ENCODE measurements around the gene TMEM171. TPM values are rescaled to one million over a fixed set of nuclear protein-coding genes. Genes with fewer than 3 reads are reported as not detected.

TMEM171 gene
- total and polyA plus RNA-seq, 2 donors (not counting 1 experiment from before 2014, with no cell fraction given) = not detected

- no peaks in the 10 kb centered on the region for H3K79me2 ChIP-seq (ENCODE audit: control insufficient read depth, insufficient read depth, low read length)
- no peak overlapping the region for H3K27ac Mint-ChIP-seq
- 75% methylated on average over 1 of the region's 4 CpGs for WGBS (ENCODE audit: insufficient coverage)
- no peaks in the 10 kb centered on the region for H3K9me3 Mint-ChIP-seq (ENCODE audit: insufficient read depth)
- H4K20me1 ChIP-seq (ENCODE audit: control insufficient read depth, insufficient read depth, low read length, poor library complexity, severe bottlenecking) = no peaks in the 10 kb centered on the region
- no peak for DNase-seq
- H2AFZ ChIP-seq (ENCODE audit: insufficient read depth, low read depth, low read length, poor library complexity, severe bottlenecking) = no peak overlapping the region
- H3K27ac ChIP-seq (ENCODE audit: low read length in 2 of 2) = no peak overlapping the region
- no peak for ATAC-seq (ENCODE audit: low read depth)
- no peak overlapping the region for H3K4me2 ChIP-seq (replicated peaks; ENCODE audit: low read depth, low read length, poor library complexity, severe bottlenecking)
- H3K4me3 ChIP-seq (ENCODE audit: control extremely low read depth in 1 of 5, extremely low read depth in 1 of 5, insufficient read depth in 1 of 5, low read depth in 2 of 5, low read length in 4 of 5) = no peak overlapping the region
- no peaks in the 10 kb centered on the region for H3K36me3 ChIP-seq (replicated peaks in 1 of 2; ENCODE audit: control extremely low read depth in 1 of 2, control insufficient read depth in 1 of 2, extremely low read depth in 1 of 2, insufficient read depth in 2 of 2, low read length in 1 of 2)
- POLR2A ChIA-PET = no interaction called here
- no peaks in the 10 kb centered on the region for H3K27me3 ChIP-seq (replicated peaks in 1 of 4; ENCODE audit: control extremely low read depth in 1 of 4, control insufficient read depth in 3 of 4, insufficient read depth in 4 of 4, low read length in 3 of 4)
- CTCF ChIA-PET = no interaction called here
- no peaks in the 10 kb centered on the region for H3K4me1 Mint-ChIP-seq
- no peaks in the 10 kb centered on the region for H3K4me1 ChIP-seq (ENCODE audit: control insufficient read depth in 2 of 2, insufficient read depth in 2 of 2, low read length in 2 of 2)
- peaks cover 14% of the 10 kb centered on the region for H3K27me3 Mint-ChIP-seq
- H3K4me3 Mint-ChIP-seq = no peak overlapping the region
- TF ChIP-seq, protein P1, sequence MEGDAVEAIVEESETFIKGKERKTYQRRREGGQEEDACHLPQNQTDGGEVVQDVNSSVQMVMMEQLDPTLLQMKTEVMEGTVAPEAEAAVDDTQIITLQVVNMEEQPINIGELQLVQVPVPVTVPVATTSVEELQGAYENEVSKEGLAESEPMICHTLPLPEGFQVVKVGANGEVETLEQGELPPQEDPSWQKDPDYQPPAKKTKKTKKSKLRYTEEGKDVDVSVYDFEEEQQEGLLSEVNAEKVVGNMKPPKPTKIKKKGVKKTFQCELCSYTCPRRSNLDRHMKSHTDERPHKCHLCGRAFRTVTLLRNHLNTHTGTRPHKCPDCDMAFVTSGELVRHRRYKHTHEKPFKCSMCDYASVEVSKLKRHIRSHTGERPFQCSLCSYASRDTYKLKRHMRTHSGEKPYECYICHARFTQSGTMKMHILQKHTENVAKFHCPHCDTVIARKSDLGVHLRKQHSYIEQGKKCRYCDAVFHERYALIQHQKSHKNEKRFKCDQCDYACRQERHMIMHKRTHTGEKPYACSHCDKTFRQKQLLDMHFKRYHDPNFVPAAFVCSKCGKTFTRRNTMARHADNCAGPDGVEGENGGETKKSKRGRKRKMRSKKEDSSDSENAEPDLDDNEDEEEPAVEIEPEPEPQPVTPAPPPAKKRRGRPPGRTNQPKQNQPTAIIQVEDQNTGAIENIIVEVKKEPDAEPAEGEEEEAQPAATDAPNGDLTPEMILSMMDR (IDR thresholded peaks at IDR 0.05) = no peak
- no peak for TF ChIP-seq EZH2 (IDR thresholded peaks at IDR 0.05; ENCODE audit: borderline replicate concordance, insufficient read depth, low read depth, low read length, poor library complexity, severe bottlenecking)
- no peaks in the 10 kb centered on the region for H3K9me3 ChIP-seq (ENCODE audit: control extremely low read depth in 1 of 3, control insufficient read depth in 2 of 3, insufficient read depth in 1 of 3, low read length in 2 of 3)
- intact Hi-C loops (cut with micrococcal nuclease) = no loop called here
- H3K9ac ChIP-seq (ENCODE audit: low read length) = no peak overlapping the region
Observed at GRCh38 chr5:73103870-73104299, 16.5 kb upstream of the TMEM171 start.

DNA sequence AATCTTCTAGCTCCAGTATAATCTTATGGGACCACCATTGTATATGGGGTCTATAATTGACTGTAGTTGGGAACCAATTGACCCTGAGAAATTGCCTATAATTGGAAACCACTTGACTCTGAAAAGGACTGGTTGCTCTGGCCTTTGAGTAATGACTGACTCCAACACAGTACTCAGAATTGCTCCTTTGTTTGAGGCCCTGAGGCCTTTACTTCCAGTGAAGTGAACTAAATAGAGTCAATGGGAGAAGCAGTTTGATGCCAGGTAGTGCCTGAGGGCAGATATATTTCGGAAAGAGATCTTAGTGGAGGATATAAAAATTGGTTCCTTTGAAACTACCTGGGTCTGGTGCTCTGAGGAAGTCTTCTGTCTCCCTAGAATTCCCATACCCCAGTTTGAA, 16.0 kb upstream of the TMEM171 start:
- Mint-ChIP-seq H3K4me1 (no peaks in the 10 kb centered on the region), H3K27ac (no peak overlapping the region), H3K9me3 (ENCODE audit: insufficient read depth) (no peaks in the 10 kb centered on the region), H3K4me3 (no peak overlapping the region), H3K27me3 (peaks cover 14% of the 10 kb centered on the region)
- no peaks in the 10 kb centered on the region for H3K4me1 ChIP-seq (ENCODE audit: control insufficient read depth in 2 of 2, insufficient read depth in 2 of 2, low read length in 2 of 2)
- H3K4me3 ChIP-seq (ENCODE audit: control extremely low read depth in 1 of 5, extremely low read depth in 1 of 5, insufficient read depth in 1 of 5, low read depth in 2 of 5, low read length in 4 of 5) = no peak overlapping the region
- ChIA-PET CTCF (no interaction called here), POLR2A (no interaction called here)
- no peak overlapping the region for H2AFZ ChIP-seq (ENCODE audit: insufficient read depth, low read depth, low read length, poor library complexity, severe bottlenecking)
- WGBS (ENCODE audit: insufficient coverage) = no CpG with 5 or more reads among the region's 1 CpG
- H3K9ac ChIP-seq (ENCODE audit: low read length) = no peak overlapping the region
- no peak overlapping the region for H3K27ac ChIP-seq (ENCODE audit: low read length in 2 of 2)
- ATAC-seq (ENCODE audit: low read depth) = no peak
- no peaks in the 10 kb centered on the region for H4K20me1 ChIP-seq (ENCODE audit: control insufficient read depth, insufficient read depth, low read length, poor library complexity, severe bottlenecking)
- H3K4me2 ChIP-seq (replicated peaks; ENCODE audit: low read depth, low read length, poor library complexity, severe bottlenecking) = no peak overlapping the region
- no peaks in the 10 kb centered on the region for H3K9me3 ChIP-seq (ENCODE audit: control extremely low read depth in 1 of 3, control insufficient read depth in 2 of 3, insufficient read depth in 1 of 3, low read length in 2 of 3)
- H3K79me2 ChIP-seq (ENCODE audit: control insufficient read depth, insufficient read depth, low read length) = no peaks in the 10 kb centered on the region
- H3K27me3 ChIP-seq (replicated peaks in 1 of 4; ENCODE audit: control extremely low read depth in 1 of 4, control insufficient read depth in 3 of 4, insufficient read depth in 4 of 4, low read length in 3 of 4) = no peaks in the 10 kb centered on the region
- no peaks in the 10 kb centered on the region for H3K36me3 ChIP-seq (replicated peaks in 1 of 2; ENCODE audit: control extremely low read depth in 1 of 2, control insufficient read depth in 1 of 2, extremely low read depth in 1 of 2, insufficient read depth in 2 of 2, low read length in 1 of 2)
- no peak for DNase-seq
- intact Hi-C loops (cut with micrococcal nuclease) = no loop called here
- TF ChIP-seq, protein P1 (IDR thresholded peaks at IDR 0.05) = no peak
- TF ChIP-seq EZH2 (IDR thresholded peaks at IDR 0.05; ENCODE audit: borderline replicate concordance, insufficient read depth, low read depth, low read length, poor library complexity, severe bottlenecking) = no peak

Measured in B cell (primary cell).